AG04450 (cell line): ENCODE data around the gene ABLIM1. TPM values are rescaled to one million over a fixed set of nuclear protein-coding genes. Genes with fewer than 3 reads are reported as not detected.

Experiments
- CTCF ChIA-PET: fragments of 300-600, 350-600 bp; formaldehyde crosslinking; extraction: SDS; loops from one replicate; lab custom pipeline; 2022; ENCODE audit warnings: antibody characterized with exemption, inconsistent platforms; lab: Charles Lee
- POLR2A ChIA-PET: fragments of 350-600 bp; formaldehyde crosslinking; extraction: SDS; loops from one replicate; lab custom pipeline; 2021; ENCODE audit warnings: antibody characterized with exemption, inconsistent platforms; lab: Yijun Ruan, JAX
- DNase-seq: peaks from one replicate; pipeline ENCODE4 v3.0.0-alpha.2; 2011; ENCODE audit warnings: low read depth, low spot score
- H3K27ac ChIP-seq: one replicate; pipeline ENCODE4 v1.5.1; 2012; ENCODE audit warnings: low read depth, low read length, control low read depth
- H3K27me3 ChIP-seq: one replicate; pipeline ENCODE4 v1.6.0; 2012; ENCODE audit warnings: low read length; ENCODE audit not compliant: control insufficient read depth, insufficient read depth
- H3K4me3 ChIP-seq: 2 replicates; pipeline ENCODE4 v1.5.1; 2011; ENCODE audit warnings: mild to moderate bottlenecking, low read depth, low read length, control low read depth
- H3K9me3 ChIP-seq: 2 replicates; pipeline ENCODE4 v1.5.1; 2012; ENCODE audit warnings: low read length; ENCODE audit not compliant: control insufficient read depth, insufficient read depth
- polyA plus RNA-seq: library from polyadenylated mRNA; depleted of rRNA; stranded (reverse); fragments of >200 nt; gene quantifications from 2 replicates; pipeline ENCODE4 v1.2.3, GENCODE V29; 2011; rRNA removed
- small RNA-seq: library from RNA; depleted of rRNA; stranded (forward); fragments of <200 nt; gene quantifications from one replicate; pipeline ENCODE3, GENCODE V24; 2012; ENCODE audit warnings: low read depth; ENCODE audit not compliant: insufficient read length
- TF ChIP-seq, protein P1 (sequence below): IDR thresholded peaks from 2 replicates; pipeline ENCODE4 v1.5.1; 2011; ENCODE audit warnings: low read depth, low read length, control low read depth, inconsistent platforms

The ABLIM1 gene
- polyA plus RNA-seq, 1 experiment = 6.4 TPM

DNA sequence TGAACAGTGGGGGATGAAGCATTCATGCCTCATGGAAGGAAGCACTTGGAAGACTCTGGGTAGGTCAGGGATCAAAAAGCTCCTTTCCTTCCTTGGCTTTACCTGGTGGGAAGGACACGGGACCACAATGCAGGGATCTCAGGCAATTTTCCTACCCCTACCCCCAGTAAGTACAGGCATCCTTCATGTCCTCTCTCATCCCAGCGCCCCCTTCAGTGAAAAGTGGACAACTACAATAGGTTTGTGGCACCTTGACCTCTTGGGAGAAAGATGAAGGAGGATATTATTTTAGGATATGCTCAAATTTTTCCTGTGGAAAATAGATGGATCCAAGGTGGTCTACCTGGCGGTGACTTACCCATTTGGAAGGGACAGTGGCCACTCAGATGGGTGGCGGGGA lies 270.3 kb downstream of the ABLIM1 start:
- ChIA-PET CTCF (no interaction called here), POLR2A (no interaction called here)
- Histone ChIP-seq H3K9me3 (no peaks in the 10 kb centered on the region), H3K27me3 (peaks cover 6% of the 10 kb centered on the region), H3K27ac (no peak overlapping the region), H3K4me3 (no peak overlapping the region)
- DNase-seq = no peak
- TF ChIP-seq, protein P1, sequence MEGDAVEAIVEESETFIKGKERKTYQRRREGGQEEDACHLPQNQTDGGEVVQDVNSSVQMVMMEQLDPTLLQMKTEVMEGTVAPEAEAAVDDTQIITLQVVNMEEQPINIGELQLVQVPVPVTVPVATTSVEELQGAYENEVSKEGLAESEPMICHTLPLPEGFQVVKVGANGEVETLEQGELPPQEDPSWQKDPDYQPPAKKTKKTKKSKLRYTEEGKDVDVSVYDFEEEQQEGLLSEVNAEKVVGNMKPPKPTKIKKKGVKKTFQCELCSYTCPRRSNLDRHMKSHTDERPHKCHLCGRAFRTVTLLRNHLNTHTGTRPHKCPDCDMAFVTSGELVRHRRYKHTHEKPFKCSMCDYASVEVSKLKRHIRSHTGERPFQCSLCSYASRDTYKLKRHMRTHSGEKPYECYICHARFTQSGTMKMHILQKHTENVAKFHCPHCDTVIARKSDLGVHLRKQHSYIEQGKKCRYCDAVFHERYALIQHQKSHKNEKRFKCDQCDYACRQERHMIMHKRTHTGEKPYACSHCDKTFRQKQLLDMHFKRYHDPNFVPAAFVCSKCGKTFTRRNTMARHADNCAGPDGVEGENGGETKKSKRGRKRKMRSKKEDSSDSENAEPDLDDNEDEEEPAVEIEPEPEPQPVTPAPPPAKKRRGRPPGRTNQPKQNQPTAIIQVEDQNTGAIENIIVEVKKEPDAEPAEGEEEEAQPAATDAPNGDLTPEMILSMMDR = no peak

- no peaks in the 10 kb centered on the region for H3K9me3 ChIP-seq
- CTCF ChIA-PET = no interaction called here
- POLR2A ChIA-PET = no interaction called here
- DNase-seq = no peak
- no peak overlapping the region for H3K27ac ChIP-seq
- H3K27me3 ChIP-seq = peaks cover 3% of the 10 kb centered on the region
- TF ChIP-seq, protein P1 = no peak
- no peak overlapping the region for H3K4me3 ChIP-seq
Measured at GRCh38 chr10:114386452-114386851, 271.6 kb downstream of the ABLIM1 start.

DNA sequence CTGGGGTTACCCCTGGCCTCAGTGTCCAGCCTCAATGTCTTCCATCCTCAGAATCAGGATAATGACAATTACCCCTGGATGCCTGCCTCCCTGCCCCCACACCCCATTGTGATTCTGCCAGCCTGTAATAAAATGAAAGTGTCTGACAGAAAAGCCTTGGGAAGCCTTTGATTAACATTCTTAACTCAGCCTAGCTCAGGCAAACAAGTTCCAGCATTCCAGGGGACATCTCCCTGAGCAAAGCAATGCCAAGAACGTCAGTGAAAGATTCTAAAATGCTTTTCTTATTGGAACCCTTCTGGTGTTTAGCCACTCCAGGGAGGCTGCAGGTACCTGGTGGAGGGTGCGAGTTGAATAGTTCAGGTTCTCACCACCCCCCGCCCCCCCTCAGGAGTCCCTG lies 272.5 kb downstream of the ABLIM1 start:
- H3K9me3 ChIP-seq = no peaks in the 10 kb centered on the region
- H3K27ac ChIP-seq = no peak overlapping the region
- ChIA-PET CTCF (interaction anchor here (0.8 kb wide), 1 partner anchor 17 kb away, joined by 3 read pairs; no protein-coding TSS in a partner anchor), POLR2A (no interaction called here)
- TF ChIP-seq, protein P1 = no peak
- no peak for DNase-seq
- H3K4me3 ChIP-seq = no peak overlapping the region
- peaks cover 2% of the 10 kb centered on the region for H3K27me3 ChIP-seq

GRCh38 chr10:114384601-114385000 lies 273.5 kb downstream of the ABLIM1 start:
- TF ChIP-seq, protein P1 = no peak
- Histone ChIP-seq H3K9me3 (no peaks in the 10 kb centered on the region), H3K27ac (no peak overlapping the region), H3K27me3 (peaks cover 2% of the 10 kb centered on the region), H3K4me3 (no peak overlapping the region)
- no peak for DNase-seq
- ChIA-PET POLR2A (no interaction called here), CTCF (no interaction called here)

- Histone ChIP-seq H3K9me3 (no peaks in the 10 kb centered on the region), H3K27me3 (peaks cover 2% of the 10 kb centered on the region), H3K27ac (no peak overlapping the region), H3K4me3 (no peak overlapping the region)
- TF ChIP-seq, protein P1 = no peak
- ChIA-PET CTCF (no interaction called here), POLR2A (no interaction called here)
- no peak for DNase-seq
Measured at GRCh38 chr10:114384181-114384580, 273.9 kb downstream of the ABLIM1 start.

Small RNAs within 50 kb of the gene (small RNA-seq; reads per million reads assigned to genes)
- gene RN7SL384P = not detected

Other genes with a start within 250 kb of the ABLIM1 start
- 19.2 and 27.3 TPM in 2 replicates for gene FHIP2A, start 163.5 kb upstream of the ABLIM1 start, polyA plus RNA-seq